IMR-90 (cell line): ENCODE measurements around the gene CLDN4. TPM values are rescaled to one million over a fixed set of nuclear protein-coding genes. Genes with fewer than 3 reads are reported as not detected.

ENCODE experiments used
- ATAC-seq: fragments of 200-7000 bp; cut with Tn5 transposase; 2 replicates; pipeline ENCODE4 v1.9.1; 2020; ENCODE audit warnings: low read depth, mild to moderate bottlenecking, moderate library complexity
- BruUV-seq: library from RNA; stranded (reverse); fragments of 400-500 nt; replicated peaks from 2 replicates; lab custom pipeline; 2021; lab: Mats Ljungman, UMichigan
- CTCF ChIA-PET: fragments of 300-600 bp; formaldehyde crosslinking; extraction: SDS; loops from one replicate; lab custom pipeline; 2021; ENCODE audit warnings: antibody characterized with exemption; lab: Yijun Ruan, JAX
- POLR2A ChIA-PET: fragments of 300-600 bp; sonication (Branson Sonifier 250); formaldehyde crosslinking; loops from one replicate; lab custom pipeline; 2022; ENCODE audit warnings: antibody characterized with exemption; ENCODE audit not compliant: unreplicated experiment; lab: Charles Lee
- DNase-seq: peaks from one replicate; pipeline ENCODE4 v3.0.0; 2013
- H2AFZ ChIP-seq: replicated peaks from 2 replicates; pipeline ENCODE3; 2013; ENCODE audit warnings: low read length, mild to moderate bottlenecking; ENCODE audit not compliant: poor library complexity
- H2AK5ac ChIP-seq: 2 replicates; pipeline ENCODE4 v1.6.1; 2013; ENCODE audit warnings: low read depth, low read length, inconsistent platforms
- H2AK9ac ChIP-seq: replicated peaks from 2 replicates; pipeline ENCODE3; 2013; ENCODE audit warnings: mild to moderate bottlenecking, low read depth, low read length, moderate library complexity; ENCODE audit not compliant: poor library complexity
- H2BK120ac ChIP-seq: 2 replicates; pipeline ENCODE4 v1.6.1; 2013; ENCODE audit warnings: low read depth, low read length, inconsistent platforms
- H2BK15ac ChIP-seq: 3 replicates; pipeline ENCODE4 v1.6.1; 2013; ENCODE audit warnings: low read depth, low read length, inconsistent platforms
- H2BK20ac ChIP-seq: 2 replicates; pipeline ENCODE4 v1.6.1; 2013; ENCODE audit warnings: low read depth, mild to moderate bottlenecking, inconsistent platforms, low read length, moderate library complexity
- H2BK5ac ChIP-seq: 2 replicates; pipeline ENCODE4 v1.6.1; 2013; ENCODE audit warnings: mild to moderate bottlenecking, low read depth, low read length, inconsistent platforms; ENCODE audit not compliant: poor library complexity, severe bottlenecking
- H3K14ac ChIP-seq: replicated peaks from 2 replicates; pipeline ENCODE4 v1.6.1; 2013; ENCODE audit warnings: low read depth, low read length, inconsistent platforms
- H3K18ac ChIP-seq: 2 replicates; pipeline ENCODE4 v1.6.1; 2013; ENCODE audit warnings: low read depth, low read length, control low read depth
- H3K23ac ChIP-seq: 2 replicates; pipeline ENCODE4 v1.6.1; 2013; ENCODE audit warnings: low read depth, low read length, inconsistent platforms
- H3K27ac ChIP-seq: 2 replicates; pipeline ENCODE4 v1.5.1; 2013; ENCODE audit warnings: mild to moderate bottlenecking, control low read depth, low read length; ENCODE audit not compliant: insufficient read depth
- H3K27me3 ChIP-seq: 2 replicates; pipeline ENCODE4 v1.6.1; 2013; ENCODE audit warnings: low read length; ENCODE audit not compliant: control insufficient read depth, insufficient read depth
- H3K36me3 ChIP-seq: 2 replicates; pipeline ENCODE4 v1.6.1; 2013; ENCODE audit warnings: low read length, mixed read lengths; ENCODE audit not compliant: control insufficient read depth, insufficient read depth
- H3K4ac ChIP-seq: 2 replicates; pipeline ENCODE4 v1.6.1; 2013; ENCODE audit warnings: low read depth, low read length, inconsistent platforms
- H3K4me1 ChIP-seq: 2 replicates; pipeline ENCODE4 v1.6.1; 2013; ENCODE audit warnings: low read length, mixed read lengths; ENCODE audit not compliant: control insufficient read depth, insufficient read depth
- H3K4me2 ChIP-seq: 2 replicates; pipeline ENCODE4 v1.6.1; 2013; ENCODE audit warnings: low read depth, mild to moderate bottlenecking, control low read depth, low read length, moderate library complexity
- H3K4me3 ChIP-seq: 2 replicates; pipeline ENCODE4 v1.5.1; 2013; ENCODE audit warnings: low read depth, mild to moderate bottlenecking, control low read depth, low read length, moderate library complexity; ENCODE audit not compliant: insufficient read depth
- H3K56ac ChIP-seq: 2 replicates; pipeline ENCODE4 v1.6.1; 2013; ENCODE audit warnings: low read length, inconsistent platforms; ENCODE audit not compliant: insufficient read depth; ENCODE audit errors: extremely low read depth
- H3K79me1 ChIP-seq, 2 experiments: 2 replicates each; pipeline ENCODE4 v1.6.1; 2013; ENCODE audit warnings: low read length in 2 of 2, inconsistent platforms in 1 of 2, low read depth in 1 of 2
- H3K9ac ChIP-seq: 2 replicates; pipeline ENCODE4 v1.6.1; 2013; ENCODE audit warnings: low read depth, low read length, control low read depth
- H3K9me1 ChIP-seq: 2 replicates; pipeline ENCODE4 v1.6.1; 2013; ENCODE audit warnings: low read length, inconsistent platforms; ENCODE audit not compliant: insufficient read depth
- H3K9me3 ChIP-seq: 2 replicates; pipeline ENCODE4 v1.6.1; 2013; ENCODE audit warnings: low read length; ENCODE audit not compliant: control insufficient read depth, insufficient read depth
- H4K20me1 ChIP-seq: 2 replicates; pipeline ENCODE4 v1.6.1; 2013; ENCODE audit warnings: low read length, inconsistent platforms; ENCODE audit not compliant: insufficient read depth
- H4K5ac ChIP-seq: 2 replicates; pipeline ENCODE4 v1.6.1; 2013; ENCODE audit warnings: mild to moderate bottlenecking, low read depth, low read length, control low read depth
- H4K8ac ChIP-seq, 2 experiments: 2 replicates each; pipeline ENCODE4 v1.6.1; 2013; ENCODE audit warnings: low read depth in 2 of 2, low read length in 2 of 2, control low read depth in 1 of 2, inconsistent platforms in 1 of 2
- H4K91ac ChIP-seq: 2 replicates; pipeline ENCODE4 v1.6.1; 2013; ENCODE audit warnings: low read depth, low read length, inconsistent platforms; ENCODE audit not compliant: insufficient read depth
- CHD1 ChIP-seq: IDR thresholded peaks from 2 replicates; pipeline ENCODE4 v1.6.1; 2012; ENCODE audit warnings: low read depth, low read length, improper control_type of control experiment
- CTCF ChIP-seq: conservative IDR thresholded peaks from 2 replicates; pipeline ENCODE4 v1.5.1; 2012; ENCODE audit warnings: mild to moderate bottlenecking, low read depth, low read length, improper control_type of control experiment
- MAFK ChIP-seq: IDR thresholded peaks from 2 replicates; pipeline ENCODE4 v1.6.1; 2012; ENCODE audit warnings: low read depth, low read length, improper control_type of control experiment
- RFX5 ChIP-seq: IDR thresholded peaks from 2 replicates; pipeline ENCODE4 v1.8.0; 2012; ENCODE audit warnings: low read depth, mild to moderate bottlenecking, low read length, moderate library complexity
- USF2 ChIP-seq: fragments of 150-350 bp; IDR thresholded peaks from 2 replicates; pipeline ENCODE4 v1.6.1; 2017; ENCODE audit warnings: mild to moderate bottlenecking, antibody characterized with exemption, low read length, low read depth
- WGBS, 2 experiments: methylation state at CpG; one replicate each; pipeline versions ENCODE4 v1.1.5 to v1.1.7; 2013; ENCODE audit warnings: missing lambda C conversion rate in 2 of 2; ENCODE audit not compliant: insufficient read length in 1 of 2; ENCODE audit errors: extremely low coverage in 2 of 2; 5-methylcytosine and 5-hydroxymethylcytosine counted together
- dilution Hi-C: fragments of 300-500 bp; cut with HindIII; formaldehyde crosslinking; loops from one replicate; pipeline ENCODE4 v1.14.3; 2018; ENCODE audit warnings: low sequenced_read_pairs; ENCODE audit not compliant: unreplicated experiment
- in situ Hi-C: fragments of 300-500 bp; cut with MboI; formaldehyde crosslinking; loops from 3 replicates; pipeline ENCODE4 v1.14.3; 2019; ENCODE audit warnings: low sequenced_read_pairs, inconsistent platforms, mixed read lengths
- intact Hi-C: fragments of 100-400 bp; cut with micrococcal nuclease; formaldehyde crosslinking; loops from 2 replicates; pipeline ENCODE4 v1.10.0; 2022
- polyA plus RNA-seq, 3 experiments: library from polyadenylated mRNA; depleted of rRNA; stranded (reverse); fragments of >200 nt; gene quantifications; 2 replicates each; pipeline ENCODE4 v1.2.3, GENCODE V29; 2012; ENCODE audit warnings: low replicate concordance in 1 of 3
- total RNA-seq: library from RNA; depleted of rRNA; stranded (reverse); fragments of >200 nt; gene quantifications from 2 replicates; pipeline ENCODE4 v1.2.3, GENCODE V29; 2012

Gene CLDN4
- total and polyA plus RNA-seq, 2 of the 4 experiments (the other 2 are of a cell fraction): 2.9 to 4.4 TPM

GRCh38 chr7:73839743-73840714 is 9.2 kb downstream of the CLDN4 start:
- H3K56ac ChIP-seq: no peak overlapping the region
- H3K14ac ChIP-seq: no peak overlapping the region
- peaks cover 5 to 20% of the 10 kb centered on the region in 2 experiments for H3K79me1 ChIP-seq
- peak overlapping the region; percentile 24; the same call in 1 of the 2 replicates for H2AK5ac ChIP-seq
- no peak overlapping the region for H4K5ac ChIP-seq
- H3K9me3 ChIP-seq: no peaks in the 10 kb centered on the region
- H2BK120ac ChIP-seq: no peak overlapping the region
- no peak overlapping the region for H2BK20ac ChIP-seq
- H2AK9ac ChIP-seq: peak overlapping the region; percentile 29
- in situ Hi-C loops: no loop called here
- H4K91ac ChIP-seq: no peak overlapping the region
- no peak overlapping the region for H3K9ac ChIP-seq
- H3K4me2 ChIP-seq: no peak overlapping the region
- no peak overlapping the region for H3K27ac ChIP-seq
- H3K23ac ChIP-seq: no peak overlapping the region
- no peak overlapping the region for H3K4me3 ChIP-seq
- no peaks in the 10 kb centered on the region for H3K27me3 ChIP-seq
- TF ChIP-seq CTCF (no peak), MAFK (no peak), RFX5 (no peak), CHD1 (no peak), USF2 (no peak)
- dilution Hi-C loops: no loop called here
- 98% methylated on average over 8 of the region's 22 CpGs; no CpG with 5 or more reads in 1 of the 2 experiments for WGBS, 2 experiments
- H2BK5ac ChIP-seq: no peak overlapping the region
- H3K4ac ChIP-seq: no peak overlapping the region
- no peaks in the 10 kb centered on the region; the same call in 1 of the 2 replicates for H3K4me1 ChIP-seq
- ChIA-PET POLR2A (no interaction called here), CTCF (no interaction called here)
- H2AFZ ChIP-seq: no peak overlapping the region
- intact Hi-C loops: no loop called here
- no peaks in the 10 kb centered on the region; the same call in 1 of the 2 replicates for H3K36me3 ChIP-seq
- no TSS peak for BruUV-seq
- H4K20me1 ChIP-seq: no peaks in the 10 kb centered on the region
- H4K8ac ChIP-seq: no peak overlapping the region
- H3K9me1 ChIP-seq: peaks cover 4% of the 10 kb centered on the region; the same call in 1 of the 2 replicates
- DNase-seq (no peak), ATAC-seq (no peak)
- no peak overlapping the region for H3K18ac ChIP-seq
- no peak overlapping the region for H2BK15ac ChIP-seq
